H9 (cell line): ENCODE measurements around the gene C1orf159. TPM values are rescaled to one million over a fixed set of nuclear protein-coding genes. Genes with fewer than 3 reads are reported as not detected.

Source experiments
- DNase-seq: peaks from one replicate; pipeline ENCODE4 v3.0.0-alpha.2; 2017
- H2AFZ ChIP-seq: one replicate; pipeline ENCODE4 v1.6.1; 2013; ENCODE audit warnings: mild to moderate bottlenecking, low read length, control low read depth, moderate library complexity
- H2AK5ac ChIP-seq: 2 replicates; pipeline ENCODE4 v1.6.1; 2013; ENCODE audit warnings: low read length, control low read depth, mixed read lengths; ENCODE audit not compliant: insufficient read length
- H2BK120ac ChIP-seq: one replicate; pipeline ENCODE4 v1.6.1; 2013; ENCODE audit warnings: low read depth, mild to moderate bottlenecking, low read length, control low read depth, inconsistent platforms; ENCODE audit not compliant: poor library complexity, severe bottlenecking
- H2BK12ac ChIP-seq: 2 replicates; pipeline ENCODE4 v1.6.1; 2013; ENCODE audit warnings: low read length, control low read depth, mixed read lengths, low read depth; ENCODE audit not compliant: insufficient read length
- H2BK15ac ChIP-seq: 2 replicates; pipeline ENCODE4 v1.6.1; 2013; ENCODE audit warnings: low read depth, low read length, control low read depth
- H2BK20ac ChIP-seq: one replicate; pipeline ENCODE4 v1.6.1; 2013; ENCODE audit warnings: low read depth, mild to moderate bottlenecking, low read length, control low read depth, inconsistent platforms; ENCODE audit not compliant: poor library complexity, severe bottlenecking
- H2BK5ac ChIP-seq: 2 replicates; pipeline ENCODE4 v1.6.1; 2013; ENCODE audit warnings: low read length, control low read depth, mixed read lengths; ENCODE audit not compliant: insufficient read length
- H3K14ac ChIP-seq: 2 replicates; pipeline ENCODE4 v1.6.1; 2013; ENCODE audit warnings: low read length, control low read depth; ENCODE audit not compliant: insufficient read depth
- H3K18ac ChIP-seq: 2 replicates; pipeline ENCODE4 v1.6.1; 2013; ENCODE audit warnings: low read depth, mild to moderate bottlenecking, mixed read lengths, low read length, control low read depth; ENCODE audit not compliant: insufficient read length
- H3K23ac ChIP-seq: 2 replicates; pipeline ENCODE4 v1.6.1; 2013; ENCODE audit warnings: low read length, control low read depth, mixed read lengths, low read depth; ENCODE audit not compliant: insufficient read length
- H3K23me2 ChIP-seq: 2 replicates; pipeline ENCODE4 v1.6.1; 2013; ENCODE audit warnings: low read depth, mild to moderate bottlenecking, mixed read lengths, low read length, control low read depth; ENCODE audit not compliant: insufficient read length, poor library complexity, severe bottlenecking
- H3K27ac ChIP-seq: 2 replicates; pipeline ENCODE4 v1.5.1; 2013; ENCODE audit warnings: low read length, control low read depth, mixed read lengths, low read depth; ENCODE audit not compliant: insufficient read length
- H3K27me3 ChIP-seq: 2 replicates; pipeline ENCODE4 v1.6.1; 2013; ENCODE audit warnings: low read length, control low read depth, inconsistent platforms; ENCODE audit not compliant: insufficient read depth
- H3K4ac ChIP-seq: 2 replicates; pipeline ENCODE4 v1.6.1; 2013; ENCODE audit warnings: low read depth, mild to moderate bottlenecking, control low read depth, inconsistent platforms, low read length, moderate library complexity
- H3K4me1 ChIP-seq: 2 replicates; pipeline ENCODE4 v1.6.1; 2013; ENCODE audit warnings: low read length, control low read depth, inconsistent platforms; ENCODE audit not compliant: insufficient read depth
- H3K4me2 ChIP-seq: 2 replicates; pipeline ENCODE4 v1.6.1; 2013; ENCODE audit warnings: low read length, control low read depth, mixed read lengths; ENCODE audit not compliant: insufficient read length, insufficient read depth
- H3K56ac ChIP-seq: 2 replicates; pipeline ENCODE4 v1.6.1; 2013; ENCODE audit warnings: low read depth, mild to moderate bottlenecking, mixed read lengths, low read length, control low read depth; ENCODE audit not compliant: insufficient read length
- H3K79me1 ChIP-seq: 2 replicates; pipeline ENCODE4 v1.6.1; 2013; ENCODE audit warnings: low read depth, mild to moderate bottlenecking, moderate library complexity, low read length, control low read depth, inconsistent platforms; ENCODE audit not compliant: insufficient read depth, poor library complexity, severe bottlenecking
- H3K79me2 ChIP-seq: 2 replicates; pipeline ENCODE4 v1.6.1; 2013; ENCODE audit warnings: low read length, control low read depth, inconsistent platforms; ENCODE audit not compliant: insufficient read depth
- H3K9ac ChIP-seq: 2 replicates; pipeline ENCODE4 v1.6.1; 2013; ENCODE audit warnings: low read length, control low read depth, mixed read lengths; ENCODE audit not compliant: insufficient read length; ENCODE audit errors: extremely low read depth
- H3K9me3 ChIP-seq: one replicate; pipeline ENCODE4 v1.6.1; 2013; ENCODE audit warnings: low read depth, low read length, inconsistent platforms; ENCODE audit not compliant: control insufficient read depth
- H3T11ph ChIP-seq: one replicate; pipeline ENCODE4 v1.6.1; 2013; ENCODE audit warnings: mild to moderate bottlenecking, low read length, control low read depth, inconsistent platforms
- H4K20me1 ChIP-seq: one replicate; pipeline ENCODE4 v1.6.1; 2013; ENCODE audit not compliant: control insufficient read depth, insufficient read length, insufficient read depth
- H4K5ac ChIP-seq: 2 replicates; pipeline ENCODE4 v1.6.1; 2013; ENCODE audit warnings: low read depth, mild to moderate bottlenecking, mixed read lengths, low read length, control low read depth; ENCODE audit not compliant: insufficient read length
- H4K8ac ChIP-seq: replicated peaks from 2 replicates; pipeline ENCODE4 v1.6.1; 2013; ENCODE audit warnings: low read length, control low read depth, mixed read lengths, low read depth; ENCODE audit not compliant: insufficient read length
- H4K91ac ChIP-seq: 2 replicates; pipeline ENCODE4 v1.6.1; 2013; ENCODE audit warnings: low read depth, mild to moderate bottlenecking, moderate library complexity, mixed read lengths, low read length, control low read depth; ENCODE audit not compliant: insufficient read length
- H3K27ac Mint-ChIP-seq, 3 experiments: 2 replicates in 2 of 3; 3 replicates in 1 of 3; pipeline ENCODE4 v1.8.0; 2020 to 2021; ENCODE audit warnings: mixed read lengths in 3 of 3, mild to moderate bottlenecking in 1 of 3, moderate library complexity in 1 of 3
- H3K27me3 Mint-ChIP-seq: 2 replicates; pipeline ENCODE4 v1.8.0; 2021; ENCODE audit warnings: low read depth, mild to moderate bottlenecking, moderate library complexity, mixed read lengths
- H3K36me3 Mint-ChIP-seq, 3 experiments: 2 replicates in 2 of 3; 3 replicates in 1 of 3; pipeline ENCODE4 v1.8.0; 2020 to 2021; ENCODE audit warnings: low read depth in 3 of 3, mixed read lengths in 3 of 3; ENCODE audit not compliant: insufficient read depth in 1 of 3
- H3K4me1 Mint-ChIP-seq, 2 experiments: 2 replicates each; pipeline ENCODE4 v1.8.0; 2020; ENCODE audit warnings: mixed read lengths in 2 of 2
- H3K4me3 Mint-ChIP-seq, 2 experiments: 2 replicates in 1 of 2; 3 replicates in 1 of 2; pipeline ENCODE4 v1.8.0; 2020 to 2021; ENCODE audit warnings: mild to moderate bottlenecking in 2 of 2, mixed read lengths in 2 of 2, moderate library complexity in 1 of 2
- H3K9me3 Mint-ChIP-seq, 2 experiments: 2 replicates in 1 of 2; 3 replicates in 1 of 2; pipeline ENCODE4 v1.8.0; 2020; ENCODE audit warnings: mild to moderate bottlenecking in 2 of 2, mixed read lengths in 2 of 2, moderate library complexity in 1 of 2
- WGBS: extraction: QIAGEN DNeasy Blood & Tissue Kit; methylation state at CpG from one replicate; pipeline ENCODE4 v1.1.7; 2013; ENCODE audit warnings: missing lambda C conversion rate, low lambda C conversion rate, mixed read lengths; ENCODE audit not compliant: insufficient read length; ENCODE audit errors: extremely low coverage; 5-methylcytosine and 5-hydroxymethylcytosine counted together
- total RNA-seq: library from RNA; stranded (reverse); gene quantifications from 2 replicates; pipeline ENCODE4 v1.2.1, GENCODE V29; 2021
- TF ChIP-seq, protein P1 (sequence below): fragments of 200-600 bp; sonication (generic); conservative IDR thresholded peaks from 3 replicates; pipeline ENCODE4 v1.8.0; 2021; ENCODE audit warnings: antibody characterized with exemption, mild to moderate bottlenecking

C1orf159 gene
- total RNA-seq, 1 experiment from 2014 or later: 12.3 TPM

DNA sequence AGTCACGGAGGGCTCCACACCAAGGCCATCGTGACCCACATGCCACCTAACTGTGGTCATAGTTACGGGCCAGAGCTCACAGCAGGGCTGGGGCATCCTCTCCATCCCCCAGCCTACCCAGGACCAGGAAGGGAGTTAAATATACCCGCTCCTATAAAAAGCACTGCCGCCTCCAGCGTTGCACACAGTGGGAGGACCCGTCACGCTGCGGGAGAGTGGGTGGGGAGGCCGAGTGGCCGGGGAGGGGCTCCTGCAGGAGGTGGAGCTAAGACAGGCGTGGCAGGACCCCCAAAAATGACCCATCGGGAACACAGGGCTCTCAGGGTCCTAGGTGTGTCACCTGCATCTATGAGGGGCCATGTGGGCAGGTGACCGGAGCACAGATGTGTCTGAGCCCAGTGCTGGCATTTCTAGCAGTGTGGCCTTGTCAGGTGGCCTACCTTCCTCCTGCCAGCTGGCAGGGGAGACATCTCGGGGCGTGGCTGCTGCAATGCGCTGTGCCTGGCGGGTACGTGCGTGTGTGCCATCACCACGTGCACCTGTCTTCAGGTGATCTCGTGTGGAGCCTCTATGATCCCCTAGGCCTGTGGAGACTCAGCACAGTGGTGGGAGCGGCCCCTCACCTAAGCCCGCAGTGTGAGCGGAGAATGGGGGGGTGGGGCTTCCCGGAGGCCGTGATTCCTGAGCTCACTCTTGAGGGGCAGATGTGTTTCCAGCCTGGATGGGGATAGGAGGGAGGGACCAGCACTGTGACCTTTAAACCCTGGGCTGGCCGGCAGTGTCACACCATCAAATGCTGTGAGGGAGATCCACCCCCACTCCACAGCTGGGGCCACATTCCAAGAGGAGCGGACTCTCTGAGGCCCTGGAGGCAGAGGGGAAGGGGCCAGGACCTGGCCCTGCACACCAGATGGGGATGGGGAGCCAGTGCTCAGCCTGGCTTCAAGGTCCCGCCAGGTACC lies 78.2 kb downstream of the C1orf159 start:
- H3K4ac ChIP-seq: no peak overlapping the region
- H2BK120ac ChIP-seq: no peak overlapping the region
- TF ChIP-seq, protein P1, sequence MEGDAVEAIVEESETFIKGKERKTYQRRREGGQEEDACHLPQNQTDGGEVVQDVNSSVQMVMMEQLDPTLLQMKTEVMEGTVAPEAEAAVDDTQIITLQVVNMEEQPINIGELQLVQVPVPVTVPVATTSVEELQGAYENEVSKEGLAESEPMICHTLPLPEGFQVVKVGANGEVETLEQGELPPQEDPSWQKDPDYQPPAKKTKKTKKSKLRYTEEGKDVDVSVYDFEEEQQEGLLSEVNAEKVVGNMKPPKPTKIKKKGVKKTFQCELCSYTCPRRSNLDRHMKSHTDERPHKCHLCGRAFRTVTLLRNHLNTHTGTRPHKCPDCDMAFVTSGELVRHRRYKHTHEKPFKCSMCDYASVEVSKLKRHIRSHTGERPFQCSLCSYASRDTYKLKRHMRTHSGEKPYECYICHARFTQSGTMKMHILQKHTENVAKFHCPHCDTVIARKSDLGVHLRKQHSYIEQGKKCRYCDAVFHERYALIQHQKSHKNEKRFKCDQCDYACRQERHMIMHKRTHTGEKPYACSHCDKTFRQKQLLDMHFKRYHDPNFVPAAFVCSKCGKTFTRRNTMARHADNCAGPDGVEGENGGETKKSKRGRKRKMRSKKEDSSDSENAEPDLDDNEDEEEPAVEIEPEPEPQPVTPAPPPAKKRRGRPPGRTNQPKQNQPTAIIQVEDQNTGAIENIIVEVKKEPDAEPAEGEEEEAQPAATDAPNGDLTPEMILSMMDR: no peak
- peaks cover 13% of the 10 kb centered on the region for H3K23me2 ChIP-seq
- WGBS: no CpG with 5 or more reads among the region's 30 CpGs
- H3K27me3 ChIP-seq: no peaks in the 10 kb centered on the region; the same call in 1 of the 2 replicates
- Mint-ChIP-seq H3K27me3 (peaks cover 51% of the 10 kb centered on the region), H3K4me1 (peaks cover 7 to 17% of the 10 kb centered on the region in 2 experiments), H3K9me3 (no peaks in the 10 kb centered on the region), H3K36me3 (peaks cover 6 to 25% (median 20%) of the 10 kb centered on the region in 3 experiments; a peak in 6 of 7 replicates), H3K4me3 (no peak overlapping the region), H3K27ac (no peak overlapping the region; a peak in 1 of 7 replicates)
- no peak overlapping the region for H2BK5ac ChIP-seq
- no peak for DNase-seq
- H2BK15ac ChIP-seq: no peak overlapping the region
- H4K20me1 ChIP-seq: no peaks in the 10 kb centered on the region
- no peaks in the 10 kb centered on the region for H3K79me1 ChIP-seq
- no peak overlapping the region for H3K9ac ChIP-seq
- H3K23ac ChIP-seq: no peak overlapping the region
- H3K9me3 ChIP-seq: no peaks in the 10 kb centered on the region
- H4K5ac ChIP-seq: no peak overlapping the region
- no peak overlapping the region for H2BK20ac ChIP-seq
- H2AK5ac ChIP-seq: no peak overlapping the region
- H3K27ac ChIP-seq: no peak overlapping the region
- no peak overlapping the region for H2BK12ac ChIP-seq
- H2AFZ ChIP-seq: no peak overlapping the region
- no peak overlapping the region for H4K8ac ChIP-seq
- no peaks in the 10 kb centered on the region for H3K4me1 ChIP-seq
- H4K91ac ChIP-seq: no peak overlapping the region
- H3K79me2 ChIP-seq: no peaks in the 10 kb centered on the region
- H3K18ac ChIP-seq: no peak overlapping the region
- no peak overlapping the region for H3K4me2 ChIP-seq
- H3K14ac ChIP-seq: no peak overlapping the region
- H3K56ac ChIP-seq: no peak overlapping the region
- no peak overlapping the region for H3T11ph ChIP-seq
